HG03066 (cell line): ENCODE results near the gene CD82.
"Not testable (repeated sequence)": the region's sequence is repeated elsewhere in the genome, so short reads cannot be mapped to it uniquely, and the experiment has no call there.

Experiments
- ATAC-seq: cut with Tn5 transposase; IDR thresholded peaks from one replicate; pipeline ENCODE4 v1.9.1; 2021; ENCODE audit warnings: low read depth; ENCODE audit not compliant: unreplicated experiment

The CD82 gene

GRCh38 chr11:44654596-44654995, 89.1 kb downstream of the CD82 start:
- no peak for ATAC-seq

- ATAC-seq, result no peak
Measured at GRCh38 chr11:44657836-44658505, 92.5 kb downstream of the CD82 start.

- ATAC-seq, result no peak
Measured at GRCh38 chr11:44658506-44658850, 93.0 kb downstream of the CD82 start.

- ATAC-seq, result no peak
Measured at GRCh38 chr11:44659641-44660040, 94.2 kb downstream of the CD82 start.

GRCh38 chr11:44660535-44660934, 95.1 kb downstream of the CD82 start:
- not testable (repeated sequence) for ATAC-seq

- no peak for ATAC-seq
Measured at GRCh38 chr11:44661311-44661717, 95.9 kb downstream of the CD82 start.
